ENCODE results near the gene SPRR2F. TPM values are rescaled to one million over a fixed set of nuclear protein-coding genes. Genes with fewer than 3 reads are reported as not detected.
"Not testable (repeated sequence)": the region's sequence is repeated elsewhere in the genome, so short reads cannot be mapped to it uniquely, and the experiment has no call there.

The SPRR2F gene
- not detected in 2 replicates for total RNA-seq

GRCh38 chr1:153113416-153113815, at the start of gene SPRR2F:
Gene SPRR2F (minus strand): TSS chr1:153113516. CDS start chr1:153112733, 783 bp downstream.
- no peak for DNase-seq

- no peak for DNase-seq
These were observed 42.2 kb upstream of the SPRR2F start for GRCh38 chr1:153155541-153155940.

- DNase-seq: no peak
These were observed 39.2 kb upstream of the SPRR2F start for GRCh38 chr1:153152481-153152880.

GRCh38 chr1:153150846-153151245, 37.5 kb upstream of the SPRR2F start, which contains the start of gene SPRR2G:
Gene SPRR2G (minus strand): TSS chr1:153150890. CDS start chr1:153150110, 780 bp downstream.
- DNase-seq: no peak

- no peak for DNase-seq
These were observed 28.1 kb upstream of the SPRR2F start for GRCh38 chr1:153141377-153141776.

GRCh38 chr1:153140484-153140883, 27.2 kb upstream of the SPRR2F start:
- DNase-seq: no peak

- DNase-seq: no peak
These were observed 20.4 kb upstream of the SPRR2F start for GRCh38 chr1:153133743-153134142.

GRCh38 chr1:153133267-153133666, 20.0 kb upstream of the SPRR2F start:
- DNase-seq: no peak

- not testable (repeated sequence) for DNase-seq
These were observed 15.4 kb upstream of the SPRR2F start for GRCh38 chr1:153128688-153129087.

- DNase-seq: no peak
These were observed 14.0 kb upstream of the SPRR2F start for GRCh38 chr1:153127296-153127695.

- no peak for DNase-seq
These were observed 12.2 kb upstream of the SPRR2F start for GRCh38 chr1:153125536-153125935.

GRCh38 chr1:153123793-153124192, 10.5 kb upstream of the SPRR2F start:
- DNase-seq: not testable (repeated sequence)

- no peak for DNase-seq
These were observed 9.6 kb upstream of the SPRR2F start for GRCh38 chr1:153122831-153123421.

- no peak for DNase-seq
These were observed 7.6 kb upstream of the SPRR2F start for GRCh38 chr1:153120945-153121344.

GRCh38 chr1:153119491-153119971, 6.2 kb upstream of the SPRR2F start:
- no peak for DNase-seq

GRCh38 chr1:153115264-153115663, 1.9 kb upstream of the SPRR2F start:
- DNase-seq: not testable (repeated sequence)

GRCh38 chr1:153112454-153112853, 862 bp downstream of the SPRR2F start:
- not testable (repeated sequence) for DNase-seq

GRCh38 chr1:153100245-153100644, 13.1 kb downstream of the SPRR2F start:
- no peak for DNase-seq

- no peak for DNase-seq
These were observed 13.8 kb downstream of the SPRR2F start for GRCh38 chr1:153099461-153100045.

GRCh38 chr1:153095764-153096163, 17.6 kb downstream of the SPRR2F start:
- DNase-seq: no peak

- no peak for DNase-seq
These were observed 18.9 kb downstream of the SPRR2F start, which contains the start of gene SPRR2E for GRCh38 chr1:153094426-153094825. Gene SPRR2E (minus strand): TSS chr1:153094526. CDS start chr1:153093751, 775 bp downstream.

GRCh38 chr1:153087652-153088051, 25.7 kb downstream of the SPRR2F start:
- no peak for DNase-seq

GRCh38 chr1:153081736-153082135, 31.6 kb downstream of the SPRR2F start:
- DNase-seq: no peak

All from dermis blood vessel endothelial cell (primary cell).